ENCODE measurements around the gene PTPRCAP.
"Not testable (repeated sequence)": the region's sequence is repeated elsewhere in the genome, so short reads cannot be mapped to it uniquely, and the experiment has no call there.

DNA sequence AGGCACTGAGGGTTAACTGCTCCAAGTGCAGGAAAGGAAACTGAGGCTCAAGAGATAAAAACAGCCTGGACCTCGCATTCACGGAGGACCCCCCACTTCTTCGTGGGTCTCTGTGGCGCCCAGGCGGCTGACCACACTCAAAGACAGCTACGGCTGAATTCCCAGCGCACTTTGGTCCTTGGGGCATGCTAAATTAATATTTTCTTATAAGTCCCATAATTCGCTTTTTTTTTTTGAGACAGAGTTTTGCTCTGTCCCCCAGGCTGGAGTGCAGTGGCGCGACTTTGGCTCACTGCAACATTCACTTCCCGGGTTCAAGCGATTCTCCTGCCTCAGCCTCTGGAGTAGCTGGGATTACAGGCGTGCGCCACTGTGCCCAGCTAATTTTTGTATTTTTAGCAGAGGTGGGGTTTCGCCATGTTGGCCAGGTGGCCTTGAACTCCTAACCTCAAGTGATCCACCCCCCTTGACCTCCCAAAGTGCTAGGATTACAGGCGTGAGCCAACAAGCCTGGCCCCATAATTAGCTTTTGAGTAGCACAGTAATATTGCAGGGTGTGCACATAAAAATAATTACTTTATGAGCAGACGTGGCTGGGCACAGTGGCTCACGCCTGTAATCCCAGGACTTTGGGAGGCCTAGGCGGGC is 35.2 kb downstream of the PTPRCAP start:
- TF ChIP-seq, protein P1, sequence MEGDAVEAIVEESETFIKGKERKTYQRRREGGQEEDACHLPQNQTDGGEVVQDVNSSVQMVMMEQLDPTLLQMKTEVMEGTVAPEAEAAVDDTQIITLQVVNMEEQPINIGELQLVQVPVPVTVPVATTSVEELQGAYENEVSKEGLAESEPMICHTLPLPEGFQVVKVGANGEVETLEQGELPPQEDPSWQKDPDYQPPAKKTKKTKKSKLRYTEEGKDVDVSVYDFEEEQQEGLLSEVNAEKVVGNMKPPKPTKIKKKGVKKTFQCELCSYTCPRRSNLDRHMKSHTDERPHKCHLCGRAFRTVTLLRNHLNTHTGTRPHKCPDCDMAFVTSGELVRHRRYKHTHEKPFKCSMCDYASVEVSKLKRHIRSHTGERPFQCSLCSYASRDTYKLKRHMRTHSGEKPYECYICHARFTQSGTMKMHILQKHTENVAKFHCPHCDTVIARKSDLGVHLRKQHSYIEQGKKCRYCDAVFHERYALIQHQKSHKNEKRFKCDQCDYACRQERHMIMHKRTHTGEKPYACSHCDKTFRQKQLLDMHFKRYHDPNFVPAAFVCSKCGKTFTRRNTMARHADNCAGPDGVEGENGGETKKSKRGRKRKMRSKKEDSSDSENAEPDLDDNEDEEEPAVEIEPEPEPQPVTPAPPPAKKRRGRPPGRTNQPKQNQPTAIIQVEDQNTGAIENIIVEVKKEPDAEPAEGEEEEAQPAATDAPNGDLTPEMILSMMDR (IDR thresholded peaks at IDR 0.05; ENCODE audit: low read depth, low read length): not testable (repeated sequence)
- not testable (repeated sequence) for TF ChIP-seq POLR2A (IDR thresholded peaks at IDR 0.05; ENCODE audit: extremely low read depth, insufficient read length)

Data from NB4 (cell line).